GM18867 (cell line): ENCODE measurements around the gene APLP1.
"Not testable (repeated sequence)": the region's sequence is repeated elsewhere in the genome, so short reads cannot be mapped to it uniquely, and the experiment has no call there.

ENCODE experiments used
- ATAC-seq: cut with Tn5 transposase; IDR thresholded peaks from one replicate; pipeline ENCODE4 v1.9.1; 2021; ENCODE audit warnings: mild to moderate bottlenecking, moderate library complexity; ENCODE audit not compliant: unreplicated experiment

The APLP1 gene

GRCh38 chr19:35852029-35852780, 16.2 kb upstream of the APLP1 start, which contains the start of gene NPHS1:
TSS of gene NPHS1 (minus strand) at chr19:35852504. CDS start at chr19:35851837, 667 bp downstream.
- ATAC-seq, result no peak

GRCh38 chr19:35853038-35853756, 15.2 kb upstream of the APLP1 start:
- no peak for ATAC-seq

DNA sequence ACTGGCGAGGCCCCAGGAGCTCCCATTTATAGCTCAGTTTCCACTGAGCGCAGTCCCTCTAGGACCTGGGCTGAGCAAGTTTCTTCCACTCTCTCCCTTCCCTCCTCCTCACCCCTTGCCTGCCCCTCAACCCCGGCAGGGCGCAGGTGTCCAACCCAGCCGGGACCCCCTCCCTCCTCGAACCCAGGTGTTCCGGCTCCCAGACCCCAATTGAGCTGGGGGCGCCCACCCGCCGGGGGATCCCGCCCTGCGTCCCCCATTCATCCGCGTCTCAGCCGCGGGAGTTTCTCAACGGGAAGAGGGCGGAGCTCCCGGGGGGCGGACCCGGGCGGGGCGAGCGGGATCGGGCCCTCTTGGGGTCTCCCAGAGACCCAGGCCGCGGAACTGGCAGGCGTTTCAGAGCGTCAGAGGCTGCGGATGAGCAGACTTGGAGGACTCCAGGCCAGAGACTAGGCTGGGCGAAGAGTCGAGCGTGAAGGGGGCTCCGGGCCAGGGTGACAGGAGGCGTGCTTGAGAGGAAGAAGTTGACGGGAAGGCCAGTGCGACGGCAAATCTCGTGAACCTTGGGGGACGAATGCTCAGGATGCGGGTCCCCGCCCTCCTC, 11.7 kb upstream of the APLP1 start, which contains the start of gene KIRREL2:
KIRREL2 (plus strand) TSS at position 366 of the 604 bp plus-strand sequence; CDS start at position 575, 209 bp downstream.
- ATAC-seq, result no peak

GRCh38 chr19:35858311-35858710, 10.1 kb upstream of the APLP1 start:
- no peak for ATAC-seq

GRCh38 chr19:35859414-35859813, 9.0 kb upstream of the APLP1 start:
- no peak for ATAC-seq

GRCh38 chr19:35860436-35860817, 7.9 kb upstream of the APLP1 start:
- no peak for ATAC-seq

- ATAC-seq, result no peak
Observed at GRCh38 chr19:35860818-35861639, 7.3 kb upstream of the APLP1 start.

- ATAC-seq, result no peak
Observed at GRCh38 chr19:35861640-35862160, 6.7 kb upstream of the APLP1 start.

DNA sequence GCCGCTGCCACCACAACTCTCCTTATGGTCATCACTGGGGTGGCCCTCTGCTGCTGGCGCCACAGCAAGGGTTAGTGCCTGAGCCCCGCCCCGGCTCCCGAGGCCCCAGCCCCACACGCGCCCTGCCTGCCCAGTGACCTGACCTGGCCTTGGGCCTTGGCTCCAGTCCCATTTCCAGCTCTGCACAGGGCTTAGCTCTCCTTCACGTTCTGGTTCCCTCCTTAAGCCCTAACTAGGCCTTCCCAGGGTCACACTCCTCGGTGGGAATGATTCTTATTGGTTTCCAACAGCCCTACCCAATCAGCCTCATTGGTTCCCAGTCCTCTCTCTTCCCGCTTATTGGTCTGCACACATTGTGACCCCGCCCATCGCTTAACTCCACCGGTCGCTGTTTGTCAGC, 5.8 kb upstream of the APLP1 start:
- no peak for ATAC-seq

- ATAC-seq, result no peak
Observed at GRCh38 chr19:35863018-35863417, 5.4 kb upstream of the APLP1 start.

GRCh38 chr19:35868823-35869326, 501 bp downstream of the APLP1 start:
- ATAC-seq, result no peak

DNA sequence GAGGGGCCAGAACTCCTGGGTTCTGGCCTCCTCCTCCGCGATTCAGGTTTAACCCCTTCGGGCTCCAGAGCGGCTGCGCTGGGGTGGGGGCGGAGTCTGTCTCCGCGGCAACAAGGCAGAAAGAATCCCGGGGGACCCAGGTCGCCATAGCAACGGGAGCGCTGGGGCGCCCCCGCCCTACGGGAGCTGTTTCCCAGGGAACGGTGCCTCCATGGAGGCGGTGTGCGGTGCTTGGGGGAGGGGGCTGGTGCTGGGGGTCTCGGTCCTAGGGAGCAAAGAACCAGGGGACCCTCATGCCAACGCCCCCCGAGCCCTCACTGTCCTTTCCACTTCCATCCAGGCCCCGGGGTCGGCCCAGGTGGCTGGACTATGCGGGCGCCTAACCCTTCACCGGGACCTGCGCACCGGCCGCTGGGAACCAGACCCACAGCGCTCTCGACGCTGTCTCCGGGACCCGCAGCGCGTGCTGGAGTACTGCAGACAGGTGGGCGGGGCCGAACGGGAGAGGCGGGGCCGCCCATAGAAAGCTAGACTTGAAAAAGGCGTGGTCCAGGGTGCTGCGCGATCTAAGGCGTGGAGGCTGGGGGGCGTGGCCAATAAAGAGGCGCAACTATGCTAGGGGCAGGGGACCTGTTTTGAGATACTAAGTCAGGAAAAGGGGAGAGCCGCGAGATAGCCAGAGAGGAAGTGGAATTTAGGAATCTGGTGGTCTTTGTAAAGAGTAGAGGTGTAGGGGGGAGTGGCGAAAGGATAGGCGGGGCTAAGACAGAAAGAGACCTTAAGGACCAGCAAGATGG, 1.2 kb downstream of the APLP1 start:
- ATAC-seq, result no peak

DNA sequence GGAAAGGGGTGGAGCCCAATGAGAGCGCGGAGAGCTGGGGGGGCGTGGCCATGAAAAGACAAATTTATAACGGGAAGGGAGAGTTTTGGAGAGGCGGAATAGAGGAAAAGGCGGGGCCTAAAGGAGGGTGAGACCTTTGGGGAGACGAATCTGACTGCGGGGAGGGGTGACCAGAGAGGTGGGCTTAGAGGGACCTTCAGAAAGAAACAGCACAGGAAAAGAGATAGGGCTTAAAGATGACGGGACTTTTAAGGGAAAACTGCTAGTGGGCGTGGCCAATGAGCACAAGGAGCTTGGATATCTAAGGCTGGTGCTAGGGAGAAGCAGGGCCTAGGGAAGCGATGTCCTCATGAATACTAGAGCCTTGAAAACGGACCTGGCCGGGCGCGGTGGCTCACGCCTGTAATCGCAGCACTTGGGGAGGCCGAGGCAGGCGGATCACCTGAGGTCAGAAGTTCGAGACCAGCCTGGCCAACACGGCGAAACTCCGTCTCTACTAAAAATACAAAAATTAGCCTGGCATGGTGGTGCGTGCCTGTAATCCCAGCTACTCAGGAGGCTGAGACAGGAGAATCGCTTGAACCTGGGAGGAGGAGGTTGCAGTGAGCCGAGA, 1.9 kb downstream of the APLP1 start:
- not testable (repeated sequence) for ATAC-seq

DNA sequence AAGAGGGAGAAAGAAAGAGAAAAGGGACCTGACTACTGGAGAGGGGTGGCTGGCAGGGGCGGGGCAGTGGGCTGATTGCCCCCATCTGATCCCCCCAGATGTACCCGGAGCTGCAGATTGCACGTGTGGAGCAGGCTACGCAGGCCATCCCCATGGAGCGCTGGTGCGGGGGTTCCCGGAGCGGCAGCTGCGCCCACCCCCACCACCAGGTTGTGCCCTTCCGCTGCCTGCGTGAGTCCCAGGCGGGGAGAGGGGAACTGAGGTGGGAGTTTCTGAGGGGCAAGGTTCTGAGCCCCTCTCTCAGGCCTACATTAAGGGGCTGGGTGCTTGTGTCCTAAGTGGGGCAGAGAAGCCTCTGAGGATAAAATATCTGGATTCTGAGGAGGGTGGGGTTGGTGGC, 2.4 kb downstream of the APLP1 start:
- no peak for ATAC-seq

DNA sequence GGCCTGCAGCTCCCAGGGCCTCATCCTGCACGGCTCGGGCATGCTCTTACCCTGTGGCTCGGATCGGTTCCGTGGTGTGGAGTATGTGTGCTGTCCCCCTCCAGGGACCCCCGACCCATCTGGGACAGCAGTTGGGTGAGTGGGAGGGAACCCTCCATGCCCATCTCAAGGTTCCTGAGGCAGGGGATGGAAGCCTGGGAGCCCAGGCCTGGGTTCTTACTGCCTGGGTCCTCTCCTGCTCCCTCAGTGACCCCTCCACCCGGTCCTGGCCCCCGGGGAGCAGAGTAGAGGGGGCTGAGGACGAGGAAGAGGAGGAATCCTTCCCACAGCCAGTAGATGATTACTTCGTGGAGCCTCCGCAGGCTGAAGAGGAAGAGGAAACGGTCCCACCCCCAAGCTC, 3.2 kb downstream of the APLP1 start:
- no peak for ATAC-seq

GRCh38 chr19:35872180-35872579, 3.8 kb downstream of the APLP1 start:
- no peak for ATAC-seq

GRCh38 chr19:35874392-35874930, 6.1 kb downstream of the APLP1 start:
- no peak for ATAC-seq

GRCh38 chr19:35879068-35879467, 10.7 kb downstream of the APLP1 start:
- no peak for ATAC-seq

GRCh38 chr19:35879770-35880317, 11.5 kb downstream of the APLP1 start:
- ATAC-seq, result no peak
